HEK293T (cell line): Measurements from ENCODE around the gene S100A12.

Experiments
- CTCF ChIA-PET: fragments of 350-600 bp; formaldehyde crosslinking; extraction: SDS; loops from one replicate; lab custom pipeline; 2021; ENCODE audit warnings: antibody characterized with exemption, inconsistent platforms; lab: Yijun Ruan, JAX
- POLR2A ChIA-PET: fragments of 350-600 bp; formaldehyde crosslinking; extraction: SDS; loops from one replicate; lab custom pipeline; 2020; ENCODE audit warnings: antibody characterized with exemption, inconsistent platforms; lab: Yijun Ruan, JAX
- DNase-seq: peaks from one replicate; pipeline ENCODE4 v3.0.0; 2012; ENCODE audit warnings: mixed read lengths; ENCODE audit errors: extremely low spot score
- ARNT ChIP-seq: fragments of 450-650 bp; IDR thresholded peaks from 2 replicates; pipeline ENCODE4 v1.6.1; 2017; ENCODE audit warnings: mild to moderate bottlenecking
- BHLHE40 ChIP-seq: fragments of 450-650 bp; IDR thresholded peaks from 2 replicates; pipeline ENCODE4 v1.6.1; 2016; ENCODE audit warnings: mild to moderate bottlenecking, moderate library complexity, borderline replicate concordance
- CTBP1 ChIP-seq: fragments of 450-650 bp; IDR thresholded peaks from 2 replicates; pipeline ENCODE4 v1.6.1; 2016; ENCODE audit warnings: borderline replicate concordance
- ELF4 ChIP-seq: fragments of 450-650 bp; IDR thresholded peaks from 2 replicates; pipeline ENCODE4 v1.6.1; 2017; ENCODE audit warnings: antibody characterized with exemption
- FOXA1 ChIP-seq: fragments of 450-650 bp; IDR thresholded peaks from 2 replicates; pipeline ENCODE4 v1.6.1; 2016; ENCODE audit warnings: mild to moderate bottlenecking
- FOXK2 ChIP-seq: fragments of 450-650 bp; IDR thresholded peaks from 2 replicates; pipeline ENCODE4 v1.6.1; 2016; ENCODE audit warnings: mild to moderate bottlenecking
- FOXM1 ChIP-seq: fragments of 450-650 bp; IDR thresholded peaks from 2 replicates; pipeline ENCODE4 v1.6.1; 2017; ENCODE audit warnings: mild to moderate bottlenecking, borderline replicate concordance
- HDGF ChIP-seq: fragments of 450-650 bp; IDR thresholded peaks from 2 replicates; pipeline ENCODE4 v1.6.1; 2017; ENCODE audit warnings: antibody characterized with exemption, borderline replicate concordance
- L3MBTL2 ChIP-seq: fragments of 450-650 bp; conservative IDR thresholded peaks from 2 replicates; pipeline ENCODE4 v1.6.1; 2016; ENCODE audit warnings: mild to moderate bottlenecking
- LEF1 ChIP-seq: fragments of 450-650 bp; IDR thresholded peaks from 2 replicates; pipeline ENCODE4 v1.6.1; 2017; ENCODE audit warnings: mild to moderate bottlenecking, borderline replicate concordance
- NFRKB ChIP-seq: fragments of 450-650 bp; IDR thresholded peaks from 2 replicates; pipeline ENCODE4 v1.6.1; 2016; ENCODE audit warnings: mild to moderate bottlenecking, moderate library complexity
- SP1 ChIP-seq: fragments of 450-650 bp; IDR thresholded peaks from 2 replicates; pipeline ENCODE4 v1.6.1; 2017
- SUZ12 ChIP-seq: fragments of 450-650 bp; IDR thresholded peaks from 2 replicates; pipeline ENCODE4 v1.6.1; 2016; ENCODE audit warnings: mild to moderate bottlenecking
- TARDBP ChIP-seq: fragments of 450-650 bp; IDR thresholded peaks from 2 replicates; pipeline ENCODE4 v1.6.1; 2016
- ZNF384 ChIP-seq: fragments of 450-650 bp; IDR thresholded peaks from 2 replicates; pipeline ENCODE4 v1.6.1; 2016
- TF ChIP-seq, protein P1 (sequence below): fragments of 450-650 bp; IDR thresholded peaks from 2 replicates; pipeline ENCODE4 v1.6.1; 2016

Gene S100A12

DNA sequence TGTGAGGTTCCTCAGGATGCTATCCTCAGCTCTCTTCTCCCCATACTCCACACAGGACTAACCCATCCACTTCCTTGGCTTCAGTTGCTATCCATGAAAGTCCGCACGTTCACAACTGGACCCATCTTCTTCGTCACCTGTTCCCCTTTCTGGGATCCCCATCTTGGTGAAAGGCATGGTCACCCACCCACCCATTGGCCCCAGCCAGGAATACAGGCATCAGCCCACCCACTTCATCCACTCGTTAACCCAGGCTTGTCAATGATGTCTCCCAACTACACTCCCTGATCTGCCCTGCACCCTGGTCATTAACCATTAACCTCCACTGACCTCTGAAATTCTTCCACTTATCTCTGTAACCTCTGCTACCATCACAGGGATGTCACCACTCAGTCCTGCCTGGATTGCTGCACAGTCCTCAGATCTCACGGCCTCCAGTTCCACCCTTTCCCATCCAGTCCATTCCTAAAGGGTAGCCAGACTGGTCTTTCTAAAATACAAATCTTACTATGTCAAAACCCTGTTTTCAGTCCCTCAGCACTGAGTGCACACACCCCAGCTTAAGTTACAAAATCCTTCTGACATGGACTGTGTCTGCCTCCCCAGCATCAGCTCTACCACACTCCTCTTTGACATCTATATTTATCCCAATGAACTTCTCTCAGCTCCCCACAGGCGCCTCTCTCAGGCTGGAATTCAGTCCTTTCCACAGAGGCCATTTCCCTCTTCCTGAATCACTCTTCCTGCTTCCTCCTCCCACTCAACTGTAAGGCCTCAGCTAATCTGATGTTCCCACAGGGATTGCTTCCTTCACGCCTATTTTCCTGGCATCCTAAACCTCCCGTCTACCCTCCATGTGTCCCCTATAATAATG lies 37.2 kb downstream of the S100A12 start:
- POLR2A ChIA-PET = no interaction called here
- TF ChIP-seq ZNF384 = no peak
- TF ChIP-seq CTBP1 = no peak
- no peak for TF ChIP-seq BHLHE40
- TF ChIP-seq SUZ12 = no peak
- TF ChIP-seq NFRKB = no peak
- no peak for TF ChIP-seq SP1
- TF ChIP-seq, protein P1, sequence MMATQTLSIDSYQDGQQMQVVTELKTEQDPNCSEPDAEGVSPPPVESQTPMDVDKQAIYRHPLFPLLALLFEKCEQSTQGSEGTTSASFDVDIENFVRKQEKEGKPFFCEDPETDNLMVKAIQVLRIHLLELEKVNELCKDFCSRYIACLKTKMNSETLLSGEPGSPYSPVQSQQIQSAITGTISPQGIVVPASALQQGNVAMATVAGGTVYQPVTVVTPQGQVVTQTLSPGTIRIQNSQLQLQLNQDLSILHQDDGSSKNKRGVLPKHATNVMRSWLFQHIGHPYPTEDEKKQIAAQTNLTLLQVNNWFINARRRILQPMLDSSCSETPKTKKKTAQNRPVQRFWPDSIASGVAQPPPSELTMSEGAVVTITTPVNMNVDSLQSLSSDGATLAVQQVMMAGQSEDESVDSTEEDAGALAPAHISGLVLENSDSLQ = no peak
- no peak for TF ChIP-seq HDGF
- TF ChIP-seq FOXM1 = no peak
- no peak for TF ChIP-seq TARDBP
- no peak for TF ChIP-seq LEF1
- no peak for TF ChIP-seq FOXK2
- CTCF ChIA-PET = interaction anchor here (0.6 to 1.0 kb wide), 2 partner anchors 157 to 333 kb away, joined by 3 to 4 read pairs; no protein-coding TSS in a partner anchor
- DNase-seq = peak; percentile 3

DNA sequence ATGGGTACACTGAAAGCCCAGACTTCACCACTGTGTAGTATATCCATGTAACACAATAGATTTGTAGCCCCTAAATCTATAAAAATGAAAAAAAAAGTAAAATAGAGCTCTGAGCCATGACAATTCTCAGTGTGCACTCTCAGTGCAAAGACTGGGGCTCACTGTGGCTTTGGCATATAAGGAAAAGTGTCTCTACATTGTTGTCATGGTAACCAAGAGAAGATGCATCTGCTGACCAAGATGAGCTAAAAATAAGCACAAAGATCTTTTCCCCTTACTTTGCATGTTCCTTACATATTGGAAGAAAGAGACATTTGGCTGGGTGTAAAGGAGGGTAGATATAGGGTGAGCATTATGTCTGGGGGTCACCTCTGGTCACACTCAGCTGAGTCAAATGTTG lies 38.8 kb downstream of the S100A12 start:
- TF ChIP-seq NFRKB = no peak
- TF ChIP-seq, protein P1 = no peak
- TF ChIP-seq ELF4 = no peak
- no peak for TF ChIP-seq HDGF
- TF ChIP-seq ZNF384 = no peak
- TF ChIP-seq FOXM1 = no peak
- TF ChIP-seq ARNT = no peak
- no peak for TF ChIP-seq SUZ12
- no peak for TF ChIP-seq FOXA1
- no peak for TF ChIP-seq SP1
- TF ChIP-seq CTBP1 = no peak
- no peak for TF ChIP-seq TARDBP
- TF ChIP-seq LEF1 = no peak

DNA sequence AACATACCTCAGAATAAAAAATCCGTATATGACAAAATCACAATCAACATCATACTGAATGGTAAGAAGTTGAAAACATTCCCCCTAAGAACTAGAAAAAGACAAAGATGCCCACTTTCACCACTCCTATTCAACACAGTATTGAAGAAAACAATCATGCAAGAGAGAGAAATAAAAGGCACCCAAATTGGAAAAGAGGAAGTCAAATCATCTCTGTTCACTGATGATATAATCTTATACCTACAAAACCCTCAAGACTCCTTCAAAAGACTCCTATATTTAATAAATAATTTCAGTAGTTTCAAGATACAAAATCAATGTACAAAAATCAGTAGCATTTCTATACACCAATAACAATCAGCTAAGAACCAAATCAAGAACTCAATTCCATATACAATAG lies 41.5 kb downstream of the S100A12 start:
- DNase-seq = no peak
- POLR2A ChIA-PET = no interaction called here
- CTCF ChIA-PET = no interaction called here
- TF ChIP-seq FOXM1 = no peak
- no peak for TF ChIP-seq FOXA1
- no peak for TF ChIP-seq LEF1
- TF ChIP-seq ARNT = no peak
- TF ChIP-seq ZNF384 = no peak
- no peak for TF ChIP-seq ELF4
- TF ChIP-seq TARDBP = no peak
- TF ChIP-seq, protein P1 = no peak
- TF ChIP-seq L3MBTL2 = no peak
- no peak for TF ChIP-seq NFRKB
- no peak for TF ChIP-seq FOXK2
- TF ChIP-seq CTBP1 = no peak
- no peak for TF ChIP-seq BHLHE40
- no peak for TF ChIP-seq SUZ12
- TF ChIP-seq HDGF = no peak
- no peak for TF ChIP-seq SP1

More for the DNA sequence above, 38.8 kb downstream of the S100A12 start:
- ChIA-PET POLR2A (no interaction called here), CTCF (interaction anchor here (0.5 to 1.0 kb wide), 3 partner anchors 17 to 158 kb away, joined by 3 to 7 read pairs (median 4); no protein-coding TSS in a partner anchor)
- DNase-seq = no peak

DNA sequence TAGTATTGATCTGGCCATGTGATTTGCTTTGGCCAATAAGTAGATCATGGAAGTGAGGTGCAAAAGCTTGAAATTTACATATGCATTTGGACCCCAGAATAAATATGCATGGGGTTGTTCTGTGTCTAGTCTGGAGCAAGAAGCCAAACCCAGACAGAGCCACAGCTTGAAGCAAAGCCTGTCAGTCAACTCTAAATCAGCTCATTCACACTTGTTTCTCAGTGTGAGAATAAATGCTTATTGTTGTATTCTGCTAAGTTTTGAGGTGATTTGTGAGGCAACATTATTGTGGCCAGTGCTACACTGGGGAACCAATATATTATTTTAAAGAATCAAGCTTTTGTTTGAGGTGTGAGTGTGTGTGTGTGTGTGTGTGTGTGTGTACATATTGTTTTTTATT lies 50.5 kb downstream of the S100A12 start:
- CTCF ChIA-PET = interaction anchor here (0.9 kb wide), 1 partner anchor 36 kb away, joined by 4 read pairs; no protein-coding TSS in a partner anchor
- POLR2A ChIA-PET = no interaction called here
- TF ChIP-seq BHLHE40 = no peak
- no peak for TF ChIP-seq SP1
- TF ChIP-seq FOXA1 = no peak
- TF ChIP-seq FOXM1 = no peak
- TF ChIP-seq L3MBTL2 = no peak
- TF ChIP-seq TARDBP = no peak
- no peak for TF ChIP-seq HDGF
- DNase-seq = no peak
